Tibial nerve (tissue), 4 donors: ENCODE measurements around the gene FAM163B. TPM values are rescaled to one million over a fixed set of nuclear protein-coding genes. Genes with fewer than 3 reads are reported as not detected.

Experiments
- DNase-seq, 2 donors: peaks; one replicate each; pipeline ENCODE4 v3.0.0-alpha.2; 2019; ENCODE audit warnings: low spot score in 2 of 2
- H3K27ac ChIP-seq, 4 donors: fragments of 200-600 bp; sonication (generic) in 3 of 4; one replicate each; pipeline ENCODE4 v1.5.1; 2017 to 2019; ENCODE audit warnings: mild to moderate bottlenecking in 1 of 4
- H3K27me3 ChIP-seq, 2 donors: fragments of 200-600 bp; sonication (generic) in 1 of 2; one replicate each; pipeline versions ENCODE4 v1.5.1 to v1.6.0; 2017 to 2019
- H3K36me3 ChIP-seq, 3 donors: fragments of 200-600 bp; sonication (generic); one replicate each; pipeline ENCODE4 v1.5.1; 2018 to 2019
- H3K4me1 ChIP-seq, 4 donors: fragments of 200-600 bp; sonication (generic) in 3 of 4; one replicate each; pipeline ENCODE4 v1.5.1; 2017 to 2019
- H3K4me3 ChIP-seq, 4 donors: fragments of 200-600 bp; sonication (generic) in 3 of 4; one replicate each; pipeline ENCODE4 v1.5.1; 2017 to 2019; ENCODE audit warnings: mild to moderate bottlenecking in 1 of 4, moderate library complexity in 1 of 4
- H3K9me3 ChIP-seq, 4 donors: fragments of 200-600 bp; sonication (generic) in 3 of 4; one replicate each; pipeline ENCODE4 v1.5.1; 2017 to 2019
- CTCF ChIP-seq, 5 experiments: fragments of 200-600 bp in 3 of 5; fragments of 450-650 bp in 2 of 5; sonication (generic) in 3 of 5; IDR thresholded peaks; one replicate each; pipeline ENCODE4 v1.5.1; 2016 to 2019; ENCODE audit warnings: antibody characterized with exemption in 5 of 5, mild to moderate bottlenecking in 3 of 5, moderate library complexity in 2 of 5
- EP300 ChIP-seq, 2 donors: sonication (generic); formaldehyde crosslinking; IDR thresholded peaks; one replicate each; pipeline ENCODE4 v1.6.1; 2017; ENCODE audit warnings: antibody characterized with exemption in 2 of 2, mild to moderate bottlenecking in 1 of 2
- POLR2A ChIP-seq, 2 donors: fragments of 450-650 bp; IDR thresholded peaks; one replicate each; pipeline ENCODE4 v1.6.1; 2017; ENCODE audit warnings: antibody characterized with exemption in 2 of 2, mild to moderate bottlenecking in 2 of 2, moderate library complexity in 2 of 2
- WGBS, 2 donors: methylation state at CpG; one replicate each; pipeline ENCODE4 v1.1.5; 2018; 5-methylcytosine and 5-hydroxymethylcytosine counted together
- total RNA-seq, 4 donors: library from RNA; depleted of rRNA; stranded (reverse); fragments of >200 nt; gene quantifications; one replicate each; pipeline ENCODE4 v1.1.0, GENCODE V29; 2016

FAM163B gene
- total RNA-seq, 4 donors from 2014 or later: 0.90 to 2.2 (median 1.0) TPM; not detected in 1

- H3K36me3 ChIP-seq: no peaks in the 10 kb centered on the region
- peaks cover 0 to 25% of the 10 kb centered on the region in 2 donors for H3K27me3 ChIP-seq
- H3K27ac ChIP-seq: no peak overlapping the region
- H3K4me3 ChIP-seq: no peak overlapping the region
- TF ChIP-seq POLR2A (IDR thresholded peaks at IDR 0.05) (no peak), CTCF (IDR thresholded peaks at IDR 0.05) (no peak), EP300 (IDR thresholded peaks at IDR 0.05) (no peak)
- no peak for DNase-seq
- H3K4me1 ChIP-seq: peaks cover 0 to 23% (median 4%) of the 10 kb centered on the region in 4 donors
- H3K9me3 ChIP-seq: no peaks in the 10 kb centered on the region
- 44 to 45% methylated on average over 15 of the region's 15 CpGs for whole genome bisulfite sequencing, 2 donors
These were observed 36.3 kb downstream of the FAM163B start for GRCh38 chr9:133572821-133573361.

- H3K4me1 ChIP-seq: peaks cover 0 to 18% (median 4%) of the 10 kb centered on the region in 4 donors
- H3K36me3 ChIP-seq: no peaks in the 10 kb centered on the region
- no peak for DNase-seq
- WGBS, 2 donors: 83 to 95% methylated on average over 17 to 18 of the region's 20 CpGs
- no peaks in the 10 kb centered on the region for H3K9me3 ChIP-seq
- no peak overlapping the region for H3K27ac ChIP-seq
- no peak overlapping the region for H3K4me3 ChIP-seq
- no peak for TF ChIP-seq CTCF (IDR thresholded peaks at IDR 0.05)
- no peak for TF ChIP-seq POLR2A (IDR thresholded peaks at IDR 0.05)
- no peak for TF ChIP-seq EP300 (IDR thresholded peaks at IDR 0.05)
- H3K27me3 ChIP-seq: peaks cover 0 to 22% of the 10 kb centered on the region in 2 donors
These were observed 37.1 kb downstream of the FAM163B start for GRCh38 chr9:133571896-133572595.

GRCh38 chr9:133571391-133571890 lies 37.7 kb downstream of the FAM163B start:
- H3K4me3 ChIP-seq: no peak overlapping the region
- peaks cover 0 to 23% of the 10 kb centered on the region in 2 donors for H3K27me3 ChIP-seq
- WGBS, 2 donors: 81 to 83% methylated on average over 6 to 8 of the region's 9 CpGs
- no peaks in the 10 kb centered on the region for H3K36me3 ChIP-seq
- TF ChIP-seq EP300 (IDR thresholded peaks at IDR 0.05) (no peak), CTCF (IDR thresholded peaks at IDR 0.05) (no peak), POLR2A (IDR thresholded peaks at IDR 0.05) (no peak)
- no peaks in the 10 kb centered on the region for H3K9me3 ChIP-seq
- DNase-seq: no peak
- H3K27ac ChIP-seq: no peak overlapping the region
- H3K4me1 ChIP-seq: peaks cover 0 to 12% (median 0%) of the 10 kb centered on the region in 4 donors

GRCh38 chr9:133570691-133571080 lies 38.5 kb downstream of the FAM163B start:
- H3K4me3 ChIP-seq: no peak overlapping the region
- TF ChIP-seq POLR2A (IDR thresholded peaks at IDR 0.05) (no peak), CTCF (IDR thresholded peaks at IDR 0.05) (no peak), EP300 (IDR thresholded peaks at IDR 0.05) (no peak)
- DNase-seq: no peak
- H3K36me3 ChIP-seq: no peaks in the 10 kb centered on the region
- WGBS, 2 donors: 66 to 69% methylated on average over 15 to 16 of the region's 16 CpGs
- peaks cover 0 to 15% (median 0%) of the 10 kb centered on the region in 4 donors for H3K4me1 ChIP-seq
- peaks cover 0 to 22% of the 10 kb centered on the region in 2 donors for H3K27me3 ChIP-seq
- H3K27ac ChIP-seq: no peak overlapping the region
- H3K9me3 ChIP-seq: no peaks in the 10 kb centered on the region
